Stimulated activated naive B cell treated with anti-CD40 and anti-IgM and Interleukin-4, amounts not matched to agents 10 μg/mL and 1 μg/mL and 100 μg/mL, for 72 hours (primary cell): Measurements from ENCODE around the gene RBM20.
A peak's percentile ranks its signal among the peaks of the same experiment; 100 is the strongest.

Experiments used
- ATAC-seq, 2 donors: fragments of 150-1000 bp; cut with Tn5 transposase; replicated peaks; 2 replicates each; pipeline ENCODE4 v1.10.0; 2021; ENCODE audit warnings: moderate library complexity in 1 of 2
- DNase-seq: peaks from one replicate; pipeline ENCODE4 v3.0.0; 2021
- H3K27ac Mint-ChIP-seq: one replicate; pipeline ENCODE4 v1.8.0; 2022; ENCODE audit warnings: mild to moderate bottlenecking, mixed read lengths
- H3K27me3 Mint-ChIP-seq, 2 donors: one replicate each; pipeline ENCODE4 v1.8.0; 2022; ENCODE audit warnings: mixed read lengths in 2 of 2
- H3K36me3 Mint-ChIP-seq, 2 donors: one replicate each; pipeline ENCODE4 v1.8.0; 2022; ENCODE audit warnings: mixed read lengths in 2 of 2, mild to moderate bottlenecking in 1 of 2
- H3K4me1 Mint-ChIP-seq, 2 donors: one replicate each; pipeline ENCODE4 v1.8.0; 2022; ENCODE audit warnings: mixed read lengths in 2 of 2, mild to moderate bottlenecking in 1 of 2
- H3K4me3 Mint-ChIP-seq, 2 donors: one replicate each; pipeline ENCODE4 v1.8.0; 2022; ENCODE audit warnings: mild to moderate bottlenecking in 2 of 2, mixed read lengths in 2 of 2, moderate library complexity in 1 of 2
- H3K9me3 Mint-ChIP-seq, 2 donors: one replicate each; pipeline ENCODE4 v1.8.0; 2022; ENCODE audit warnings: mixed read lengths in 2 of 2, mild to moderate bottlenecking in 1 of 2

RBM20 gene

DNA sequence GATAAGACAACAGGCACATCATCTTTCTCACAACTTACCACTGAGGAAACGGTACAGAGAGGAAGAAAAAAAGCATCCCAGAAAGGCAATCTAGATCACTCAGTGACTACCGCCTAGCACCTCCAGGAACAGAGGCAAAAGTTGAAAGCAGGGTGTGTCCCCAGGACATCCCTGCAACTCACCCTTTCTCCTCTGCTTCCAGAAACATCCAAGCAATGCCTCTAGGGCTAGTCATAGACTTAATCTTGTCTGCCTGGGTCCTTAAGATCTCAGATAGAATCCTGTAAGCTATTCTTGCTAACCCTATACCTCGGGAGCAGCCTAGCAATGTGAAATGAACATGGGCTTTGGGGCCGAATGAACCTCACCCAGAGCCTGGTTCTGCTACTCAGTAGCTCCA is 208.8 kb downstream of the RBM20 start:
- Mint-ChIP-seq H3K36me3 (peaks cover 0 to 3% of the 10 kb centered on the region in 2 donors), H3K4me3 (no peak overlapping the region), H3K9me3 (no peaks in the 10 kb centered on the region), H3K27ac (peak overlapping the region; percentile 62), H3K27me3 (no peaks in the 10 kb centered on the region), H3K4me1 (peaks cover 45 to 51% of the 10 kb centered on the region in 2 donors)
- DNase-seq = no peak
- no peak for ATAC-seq

DNA sequence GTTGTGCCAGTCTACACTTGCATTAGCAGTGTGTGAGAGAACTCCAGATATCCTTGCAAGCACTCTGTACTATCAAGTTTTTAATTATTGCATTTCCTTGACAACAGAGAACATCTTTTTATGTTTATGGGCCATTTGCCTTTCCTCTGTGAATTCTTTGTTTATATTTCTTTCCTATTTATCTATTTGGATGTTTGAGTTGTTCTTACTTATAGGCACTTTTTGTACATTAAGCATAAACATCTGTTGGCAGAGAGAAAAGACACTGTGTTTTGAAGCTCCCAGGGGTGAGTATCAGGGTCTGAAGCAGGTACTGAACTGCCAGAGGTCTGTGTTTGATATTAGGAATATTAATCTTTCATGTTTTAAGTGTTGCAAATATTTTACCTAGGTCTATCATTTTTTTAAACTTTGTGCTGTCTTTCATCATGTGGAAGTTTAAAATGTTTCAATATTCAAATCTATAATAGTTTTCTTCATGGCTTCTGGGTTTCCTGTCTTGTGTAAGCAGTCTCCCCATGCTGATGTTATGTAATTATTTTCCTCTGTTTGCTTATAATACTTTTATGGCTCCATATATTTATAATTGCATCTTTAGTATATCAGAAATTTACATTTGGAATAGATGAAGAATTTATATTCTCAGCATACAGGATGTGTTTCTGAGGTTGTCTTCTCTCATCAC is 209.9 kb downstream of the RBM20 start:
- no peaks in the 10 kb centered on the region for H3K27me3 Mint-ChIP-seq
- H3K36me3 Mint-ChIP-seq = peaks cover 0 to 3% of the 10 kb centered on the region in 2 donors
- peaks cover 45 to 51% of the 10 kb centered on the region in 2 donors for H3K4me1 Mint-ChIP-seq
- DNase-seq (no peak), ATAC-seq (no peak)
- H3K9me3 Mint-ChIP-seq = no peaks in the 10 kb centered on the region
- no peak overlapping the region for H3K4me3 Mint-ChIP-seq
- no peak overlapping the region for H3K27ac Mint-ChIP-seq

DNA sequence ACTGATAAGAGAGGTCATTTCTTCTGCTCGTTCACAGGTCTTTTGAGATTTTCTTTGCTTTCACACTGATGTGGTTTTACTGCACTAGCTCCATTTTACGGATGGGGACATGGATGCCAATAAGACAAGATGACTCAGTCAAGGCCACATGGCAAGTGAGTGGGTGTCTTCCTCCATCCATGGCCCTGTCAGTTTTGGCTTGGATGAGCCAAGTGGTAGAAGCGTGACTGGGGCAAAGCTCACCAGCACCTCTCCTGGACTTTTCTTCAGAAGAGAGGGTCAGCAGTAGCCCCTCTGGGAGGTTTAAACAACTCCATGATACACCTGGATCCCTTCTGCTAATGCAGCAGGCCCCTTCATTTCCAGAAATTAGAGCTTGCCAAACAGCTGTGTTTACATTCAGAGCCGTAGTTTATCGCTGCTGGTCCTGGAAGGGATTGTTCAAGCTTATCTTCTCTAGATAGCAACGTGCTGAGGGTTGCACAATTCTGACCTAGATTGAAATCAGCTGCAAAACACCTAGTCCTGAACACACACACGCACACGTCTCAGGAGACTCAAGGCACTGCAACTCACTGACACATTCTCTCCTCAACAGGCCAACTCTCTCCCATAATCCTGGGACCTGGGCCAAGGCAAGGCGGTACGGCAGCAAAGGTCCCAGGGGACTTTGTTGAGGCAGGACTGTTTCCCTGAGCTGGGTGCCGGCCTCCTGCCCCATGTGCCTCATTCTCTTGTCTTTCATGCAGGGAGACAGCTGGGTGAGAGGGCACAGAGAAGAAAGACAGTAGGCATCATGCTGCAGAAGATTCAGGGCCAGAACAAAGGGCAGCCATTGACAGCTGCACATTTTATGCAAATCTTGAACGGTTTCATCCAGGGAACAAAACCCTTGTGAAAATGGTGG is 213.4 kb downstream of the RBM20 start:
- ATAC-seq (peak; percentile 67 to 72), DNase-seq (peak; percentile 19)
- no peaks in the 10 kb centered on the region for H3K27me3 Mint-ChIP-seq
- H3K36me3 Mint-ChIP-seq = no peaks in the 10 kb centered on the region
- H3K27ac Mint-ChIP-seq = peak overlapping the region; percentile 77
- peaks cover 44 to 46% of the 10 kb centered on the region in 2 donors for H3K4me1 Mint-ChIP-seq
- H3K4me3 Mint-ChIP-seq = peak overlapping the region; percentile 33 to 70
- H3K9me3 Mint-ChIP-seq = no peaks in the 10 kb centered on the region

GRCh38 chr10:110858297-110858934 is 214.3 kb downstream of the RBM20 start:
- ATAC-seq (no peak), DNase-seq (no peak)
- Mint-ChIP-seq H3K27ac (no peak overlapping the region), H3K4me3 (no peak overlapping the region), H3K27me3 (no peaks in the 10 kb centered on the region), H3K9me3 (no peaks in the 10 kb centered on the region), H3K36me3 (no peaks in the 10 kb centered on the region), H3K4me1 (peaks cover 42 to 50% of the 10 kb centered on the region in 2 donors)

GRCh38 chr10:110859206-110859972 is 215.3 kb downstream of the RBM20 start:
- H3K4me3 Mint-ChIP-seq = peak overlapping the region; percentile 29 to 40
- H3K9me3 Mint-ChIP-seq = no peaks in the 10 kb centered on the region
- H3K4me1 Mint-ChIP-seq = peaks cover 48 to 59% of the 10 kb centered on the region in 2 donors
- peak overlapping the region; percentile 82 for H3K27ac Mint-ChIP-seq
- ATAC-seq (no peak), DNase-seq (no peak)
- no peaks in the 10 kb centered on the region for H3K36me3 Mint-ChIP-seq
- no peaks in the 10 kb centered on the region for H3K27me3 Mint-ChIP-seq

- Mint-ChIP-seq H3K4me1 (peaks cover 51 to 64% of the 10 kb centered on the region in 2 donors), H3K27ac (peak overlapping the region; percentile 28), H3K36me3 (no peaks in the 10 kb centered on the region), H3K9me3 (no peaks in the 10 kb centered on the region), H3K27me3 (no peaks in the 10 kb centered on the region), H3K4me3 (peak overlapping the region; percentile 0 to 1)
- peak in 1 of 2 donors; percentile 12 for ATAC-seq
- no peak for DNase-seq
Measured at GRCh38 chr10:110859973-110860376, 215.8 kb downstream of the RBM20 start.

DNA sequence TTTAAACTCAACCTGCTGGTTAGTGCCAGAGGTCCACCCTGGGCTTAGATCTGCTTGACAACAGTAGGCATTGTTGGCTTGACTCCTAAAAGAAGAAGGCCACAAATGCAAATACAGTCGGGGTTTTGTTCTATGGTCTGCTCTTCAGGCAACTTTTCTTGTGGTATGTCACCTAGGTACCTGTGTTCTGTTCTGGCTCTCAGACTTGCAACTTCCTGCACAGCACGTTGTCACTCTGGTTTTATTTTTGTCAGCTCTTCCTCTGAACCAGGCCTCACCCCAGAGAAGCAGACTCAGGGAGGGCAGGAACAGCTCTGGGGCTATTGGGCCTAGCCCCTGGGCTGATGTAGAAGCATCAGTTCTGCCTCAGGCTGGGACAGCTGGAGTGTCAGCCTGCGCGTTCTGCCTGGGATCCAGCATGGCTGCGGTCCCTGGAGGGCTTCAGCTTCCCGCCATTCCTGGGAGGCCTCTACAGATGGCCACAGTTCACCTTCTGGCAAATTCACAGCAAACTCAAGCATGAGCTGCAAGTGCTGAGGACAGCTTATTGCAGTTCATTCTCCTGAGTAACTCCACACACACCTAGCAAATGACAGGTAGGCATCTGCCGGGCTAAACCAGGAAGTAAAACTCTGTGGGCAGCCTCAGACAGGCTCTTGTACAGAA is 216.6 kb downstream of the RBM20 start:
- no peaks in the 10 kb centered on the region for H3K36me3 Mint-ChIP-seq
- peak overlapping the region; percentile 1 to 41 for H3K4me3 Mint-ChIP-seq
- H3K27me3 Mint-ChIP-seq = no peaks in the 10 kb centered on the region
- no peak for DNase-seq
- peak; percentile 41 to 55 for ATAC-seq
- H3K9me3 Mint-ChIP-seq = no peaks in the 10 kb centered on the region
- peak overlapping the region; percentile 28 for H3K27ac Mint-ChIP-seq
- H3K4me1 Mint-ChIP-seq = peaks cover 56 to 71% of the 10 kb centered on the region in 2 donors

- ATAC-seq (no peak), DNase-seq (no peak)
- peaks cover 62 to 79% of the 10 kb centered on the region in 2 donors for H3K4me1 Mint-ChIP-seq
- H3K27me3 Mint-ChIP-seq = no peaks in the 10 kb centered on the region
- no peaks in the 10 kb centered on the region for H3K36me3 Mint-ChIP-seq
- H3K27ac Mint-ChIP-seq = no peak overlapping the region
- H3K9me3 Mint-ChIP-seq = no peaks in the 10 kb centered on the region
- H3K4me3 Mint-ChIP-seq = no peak overlapping the region
Measured at GRCh38 chr10:110861476-110861875, 217.3 kb downstream of the RBM20 start.

GRCh38 chr10:110861930-110862649 is 218.0 kb downstream of the RBM20 start:
- H3K9me3 Mint-ChIP-seq = no peaks in the 10 kb centered on the region
- peak overlapping the region; percentile 68 for H3K27ac Mint-ChIP-seq
- H3K4me1 Mint-ChIP-seq = peaks cover 64 to 84% of the 10 kb centered on the region in 2 donors
- H3K4me3 Mint-ChIP-seq = no peak overlapping the region
- ATAC-seq = no peak
- no peak for DNase-seq
- H3K27me3 Mint-ChIP-seq = no peaks in the 10 kb centered on the region
- H3K36me3 Mint-ChIP-seq = no peaks in the 10 kb centered on the region

GRCh38 chr10:110862961-110863360 is 218.8 kb downstream of the RBM20 start:
- ATAC-seq (no peak), DNase-seq (no peak)
- Mint-ChIP-seq H3K36me3 (no peaks in the 10 kb centered on the region), H3K27me3 (no peaks in the 10 kb centered on the region), H3K9me3 (no peaks in the 10 kb centered on the region), H3K4me3 (no peak overlapping the region), H3K27ac (peak overlapping the region; percentile 47), H3K4me1 (peaks cover 64 to 84% of the 10 kb centered on the region in 2 donors)

DNA sequence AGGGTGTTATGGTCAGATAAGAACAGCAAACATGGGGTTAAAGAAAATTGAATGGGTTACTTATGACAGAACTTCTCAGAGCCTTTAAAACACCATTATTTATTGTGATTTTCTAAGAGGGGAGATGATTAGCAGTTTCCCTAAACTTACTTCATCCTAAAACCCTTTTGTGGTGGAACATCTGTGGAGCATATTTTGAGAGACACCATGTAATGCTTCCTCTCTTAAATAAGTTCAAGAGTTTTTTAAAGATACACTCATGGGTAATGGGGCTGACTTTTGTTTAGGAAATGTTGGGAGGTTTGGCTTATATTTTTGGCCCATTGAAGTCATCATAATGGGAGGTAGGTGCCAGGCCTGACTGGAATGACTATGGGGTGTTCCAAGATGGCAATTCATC is 219.2 kb downstream of the RBM20 start:
- DNase-seq (no peak), ATAC-seq (no peak)
- H3K4me3 Mint-ChIP-seq = no peak overlapping the region
- H3K4me1 Mint-ChIP-seq = peaks cover 65 to 84% of the 10 kb centered on the region in 2 donors
- no peaks in the 10 kb centered on the region for H3K36me3 Mint-ChIP-seq
- no peak overlapping the region for H3K27ac Mint-ChIP-seq
- no peaks in the 10 kb centered on the region for H3K9me3 Mint-ChIP-seq
- H3K27me3 Mint-ChIP-seq = no peaks in the 10 kb centered on the region

GRCh38 chr10:110863956-110864355 is 219.8 kb downstream of the RBM20 start:
- DNase-seq (no peak), ATAC-seq (no peak)
- H3K4me3 Mint-ChIP-seq = no peak overlapping the region
- H3K27me3 Mint-ChIP-seq = no peaks in the 10 kb centered on the region
- no peaks in the 10 kb centered on the region for H3K36me3 Mint-ChIP-seq
- no peaks in the 10 kb centered on the region for H3K9me3 Mint-ChIP-seq
- H3K4me1 Mint-ChIP-seq = peaks cover 62 to 87% of the 10 kb centered on the region in 2 donors
- H3K27ac Mint-ChIP-seq = peak overlapping the region; percentile 98

- Mint-ChIP-seq H3K27ac (peak overlapping the region; percentile 98), H3K4me3 (peak overlapping the region; percentile 78 to 93), H3K4me1 (peaks cover 65 to 87% of the 10 kb centered on the region in 2 donors), H3K9me3 (no peaks in the 10 kb centered on the region), H3K36me3 (no peaks in the 10 kb centered on the region), H3K27me3 (no peaks in the 10 kb centered on the region)
- ATAC-seq (peak; percentile 60), DNase-seq (peak; percentile 58)
Measured at GRCh38 chr10:110864662-110865140, 220.6 kb downstream of the RBM20 start.
